HG02973 (cell line): Measurements from ENCODE around the gene ABHD16A.
A peak's percentile ranks its signal among the peaks of the same experiment; 100 is the strongest.
"Not testable (repeated sequence)": the region's sequence is repeated elsewhere in the genome, so short reads cannot be mapped to it uniquely, and the experiment has no call there.

ENCODE experiments used
- ATAC-seq: cut with Tn5 transposase; IDR thresholded peaks from one replicate; pipeline ENCODE4 v1.9.1; 2021; ENCODE audit warnings: moderate library complexity; ENCODE audit not compliant: unreplicated experiment

The ABHD16A gene

DNA sequence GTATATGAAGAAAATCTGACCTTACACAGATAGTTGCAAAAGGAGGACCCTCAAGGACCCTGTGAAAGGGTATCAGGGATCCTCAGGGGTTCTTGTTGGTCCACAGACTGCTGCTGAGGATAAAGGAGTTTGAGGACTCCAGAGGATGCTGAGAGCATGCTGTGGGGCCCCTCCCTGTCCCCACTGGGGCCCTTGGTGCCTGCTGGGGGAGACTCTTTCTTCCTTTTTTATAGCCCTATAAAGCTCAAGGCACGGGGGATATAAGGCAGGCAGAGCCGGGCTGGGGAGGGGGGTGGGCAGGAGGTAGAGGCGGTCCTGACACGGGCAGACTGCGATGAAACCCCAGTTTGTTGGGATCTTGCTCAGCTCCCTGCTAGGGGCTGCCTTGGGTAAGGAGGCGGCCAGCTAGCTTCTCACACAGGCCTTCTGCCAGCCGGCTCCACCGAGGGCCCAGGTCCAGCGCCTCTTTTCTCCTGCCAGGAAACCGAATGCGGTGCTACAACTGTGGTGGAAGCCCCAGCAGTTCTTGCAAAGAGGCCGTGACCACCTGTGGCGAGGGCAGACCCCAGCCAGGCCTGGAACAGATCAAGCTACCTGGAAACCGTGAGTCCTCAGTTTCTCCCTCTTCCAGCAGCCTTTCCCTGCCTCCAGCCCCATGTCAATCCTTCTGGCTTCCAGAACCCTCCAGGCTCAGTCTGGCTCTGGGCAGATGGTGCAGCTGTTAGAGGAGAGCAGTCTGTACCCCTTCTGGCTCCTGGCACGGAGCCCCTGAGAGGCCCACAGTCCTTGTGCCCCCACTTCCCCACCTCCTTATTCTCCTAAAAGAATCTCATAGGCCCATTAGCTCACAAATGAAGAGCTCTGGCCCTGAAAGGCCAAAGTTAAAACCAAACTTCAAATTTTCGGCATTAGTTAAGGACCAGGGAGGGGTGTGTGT lies 12.2 kb upstream of the ABHD16A start, which contains the start of gene LY6G6D:
TSS of gene LY6G6D (plus strand) at position 327 of the 937 bp plus-strand sequence. CDS start at position 335, 8 bp downstream.
- no peak for ATAC-seq

DNA sequence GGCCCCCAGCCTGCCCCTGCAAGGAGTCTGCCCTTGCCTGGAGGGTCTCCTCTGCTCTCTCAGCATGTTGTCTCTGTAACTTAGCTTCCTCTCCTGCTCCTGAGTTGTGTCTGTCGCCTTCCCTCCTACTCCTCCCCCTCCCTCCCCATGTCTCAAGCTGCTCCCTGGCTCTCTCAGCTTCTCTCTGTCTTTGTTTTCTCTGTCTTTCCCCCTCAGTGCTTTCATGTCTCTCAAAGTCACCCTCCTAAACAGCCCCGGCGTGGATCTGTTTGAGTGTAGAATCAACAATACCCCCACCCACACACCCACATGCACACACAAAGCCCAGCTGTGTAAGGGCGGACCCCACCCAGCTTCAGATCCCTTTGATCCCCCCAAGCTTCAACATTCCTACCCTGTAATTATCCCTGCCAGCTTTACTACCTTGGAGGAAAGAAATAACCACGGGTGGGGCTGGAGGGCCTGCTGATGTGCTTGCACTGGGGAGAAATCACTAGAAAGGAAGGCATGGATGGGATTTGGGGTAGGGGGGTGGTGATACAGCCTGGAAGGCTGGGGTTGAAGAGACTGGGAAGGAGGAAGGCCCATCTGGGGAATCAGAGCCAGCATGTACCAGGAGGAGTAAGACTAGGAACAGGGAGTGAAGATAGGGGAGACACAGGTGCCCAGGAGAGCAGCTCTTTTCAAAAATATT lies 11.0 kb upstream of the ABHD16A start:
- no peak for ATAC-seq

GRCh38 chr6:31713465-31713864 lies 10.3 kb upstream of the ABHD16A start:
- ATAC-seq = no peak

- ATAC-seq = no peak
These were observed 9.2 kb upstream of the ABHD16A start for GRCh38 chr6:31712296-31712695.

- no peak for ATAC-seq
These were observed 8.1 kb upstream of the ABHD16A start for GRCh38 chr6:31711233-31711632.

DNA sequence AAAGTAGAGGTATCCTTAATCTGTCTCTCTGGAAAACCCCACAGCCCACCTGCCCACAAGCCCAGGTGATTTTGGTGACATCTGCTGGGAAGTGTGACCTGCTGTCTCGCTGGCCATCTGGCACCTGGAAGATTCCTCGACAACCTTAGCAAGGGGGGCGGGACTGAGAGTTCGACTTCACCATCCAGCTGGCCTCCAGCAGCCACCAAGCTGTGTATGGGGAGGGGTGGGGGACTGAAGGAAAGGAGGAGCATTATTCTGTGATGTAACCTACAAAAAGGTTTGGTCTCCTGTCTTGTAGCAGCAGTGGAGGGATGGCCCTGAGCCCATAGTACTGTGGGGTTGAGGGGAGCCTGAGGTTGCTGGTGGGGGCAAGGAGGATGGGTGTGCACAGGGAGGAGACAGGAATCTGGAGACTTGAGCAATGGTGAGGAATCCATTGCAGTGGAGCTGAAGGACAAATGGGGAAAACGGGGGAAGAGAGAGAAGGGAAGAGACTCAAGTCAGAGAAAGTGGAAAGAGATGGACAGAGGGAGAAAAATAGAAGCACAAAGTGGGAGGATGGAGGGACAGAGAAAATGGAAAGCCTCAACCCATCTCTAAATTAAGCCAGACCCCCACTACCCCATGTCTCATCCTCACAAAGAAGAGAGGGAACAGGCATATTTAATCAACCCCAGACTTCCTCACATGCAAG lies 7.5 kb upstream of the ABHD16A start:
- no peak for ATAC-seq

- not testable (repeated sequence) for ATAC-seq
These were observed 6.0 kb upstream of the ABHD16A start for GRCh38 chr6:31709157-31709556.

GRCh38 chr6:31708224-31708623 lies 5.1 kb upstream of the ABHD16A start:
- ATAC-seq = no peak

- no peak for ATAC-seq
These were observed 4.6 kb upstream of the ABHD16A start for GRCh38 chr6:31707701-31708100.

DNA sequence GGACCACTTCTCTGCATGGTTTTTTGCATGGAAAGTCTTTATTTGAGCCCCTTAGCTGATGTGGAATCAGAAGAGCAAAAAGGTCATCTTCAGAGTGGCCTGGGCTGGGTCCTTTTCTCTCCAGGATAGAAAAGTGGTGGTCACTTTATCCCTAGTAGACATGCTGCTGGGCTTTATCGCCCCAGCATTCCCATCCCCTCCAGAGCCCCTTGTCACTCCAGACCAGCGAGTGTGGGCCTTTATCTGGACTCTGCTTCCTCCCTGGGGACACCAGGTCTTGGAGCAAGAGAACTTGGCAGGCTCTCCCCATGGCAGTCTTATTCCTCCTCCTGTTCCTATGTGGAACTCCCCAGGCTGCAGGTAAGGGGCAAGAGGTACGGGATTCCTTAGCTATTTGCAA lies 3.5 kb upstream of the ABHD16A start, which contains the start of gene LY6G6F:
TSS of gene LY6G6F (plus strand) at position 268 of the 400 bp plus-strand sequence. CDS start at position 309, 41 bp downstream.
- ATAC-seq = no peak

DNA sequence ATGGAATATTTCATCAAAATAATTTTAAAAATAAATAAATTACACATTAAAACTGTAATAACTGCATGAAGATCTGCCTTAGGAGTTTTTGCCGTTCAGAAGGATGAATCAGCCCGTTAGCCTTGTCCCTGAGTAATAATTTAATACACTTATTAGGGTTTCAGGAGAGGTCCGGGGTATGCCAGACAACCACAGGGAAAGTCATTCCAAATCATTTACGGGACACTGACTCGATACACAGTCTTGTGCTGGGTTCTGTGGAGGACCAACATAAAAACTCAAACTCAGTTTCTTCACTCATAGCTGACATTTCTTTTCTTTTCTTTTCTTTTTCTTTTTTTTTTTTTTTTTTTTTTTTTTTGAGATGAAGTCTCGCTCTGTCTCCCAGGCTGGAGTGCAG lies 2.8 kb upstream of the ABHD16A start:
- no peak for ATAC-seq

DNA sequence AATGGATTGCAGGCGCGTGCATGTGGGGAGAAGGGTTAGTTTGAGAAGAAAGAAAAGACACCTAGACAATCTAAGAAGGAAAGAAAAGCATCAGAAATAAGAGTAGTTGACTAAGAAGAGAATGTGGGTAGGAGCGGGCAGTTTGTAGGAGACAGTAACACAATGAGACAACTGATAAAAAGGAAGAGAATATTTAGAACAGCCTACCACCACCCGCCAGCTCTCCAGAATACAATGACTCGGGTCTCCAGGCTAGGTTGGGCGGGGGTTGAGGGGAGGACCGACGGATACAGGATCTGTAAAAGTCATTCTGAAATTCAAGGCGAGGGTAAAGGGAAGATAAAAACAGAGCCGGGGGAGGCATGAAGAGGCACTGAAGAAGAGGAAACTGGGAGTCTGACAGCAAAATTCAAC lies 712 bp downstream of the ABHD16A start:
- peak; percentile 4 for ATAC-seq

GRCh38 chr6:31701666-31702404 lies 1.3 kb downstream of the ABHD16A start:
- no peak for ATAC-seq

DNA sequence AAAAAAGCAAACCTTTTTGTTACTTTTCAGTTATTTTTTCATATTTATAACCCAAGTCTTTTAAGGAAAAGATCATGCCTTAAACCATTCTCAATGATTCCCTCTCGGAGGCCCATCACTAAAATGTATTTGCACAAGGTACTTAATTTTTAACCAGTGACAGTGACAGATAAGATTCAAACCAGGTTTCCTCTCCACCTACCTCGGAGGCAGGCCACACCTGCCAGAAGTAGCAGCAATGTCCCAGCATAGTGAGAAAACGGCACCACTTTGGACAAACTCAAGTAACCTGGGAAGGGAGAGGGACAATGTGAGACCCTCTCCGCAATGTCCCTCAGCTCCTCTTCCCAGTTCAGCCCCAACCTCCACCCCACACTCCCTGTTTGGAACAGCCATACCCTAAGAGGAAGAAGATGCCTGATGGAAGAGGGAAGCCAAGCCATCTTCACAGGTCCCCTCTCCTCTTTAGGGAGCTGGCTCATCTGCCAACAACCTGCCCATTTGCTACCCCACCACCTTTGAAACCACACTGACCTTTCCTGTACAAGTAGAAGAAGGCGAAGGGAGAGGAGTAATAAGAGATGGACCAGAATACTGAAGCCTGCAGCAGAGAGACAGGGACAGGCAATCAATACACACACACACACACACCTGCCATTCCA lies 2.3 kb downstream of the ABHD16A start:
- ATAC-seq = no peak

GRCh38 chr6:31697555-31697954 lies 5.6 kb downstream of the ABHD16A start:
- no peak for ATAC-seq

DNA sequence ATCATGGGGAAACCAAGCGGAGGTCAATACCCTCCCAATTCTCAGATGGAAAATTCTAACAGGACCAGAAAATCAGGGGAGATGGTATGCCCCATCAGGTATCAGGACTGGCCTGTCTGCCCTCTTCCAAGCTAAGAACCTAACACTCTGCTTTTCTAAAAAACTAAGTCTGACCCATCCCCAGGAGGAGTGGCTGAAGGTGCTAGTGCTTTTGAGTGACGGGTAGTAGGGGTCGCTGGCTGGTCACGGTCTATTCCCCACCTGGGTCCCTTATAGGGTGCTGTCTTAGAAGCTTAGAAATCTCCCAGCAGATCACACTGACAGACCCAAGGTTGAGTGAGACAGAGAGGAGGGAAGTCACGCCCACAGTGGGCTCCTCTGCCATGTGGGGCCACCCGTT lies 9.6 kb downstream of the ABHD16A start:
- no peak for ATAC-seq

DNA sequence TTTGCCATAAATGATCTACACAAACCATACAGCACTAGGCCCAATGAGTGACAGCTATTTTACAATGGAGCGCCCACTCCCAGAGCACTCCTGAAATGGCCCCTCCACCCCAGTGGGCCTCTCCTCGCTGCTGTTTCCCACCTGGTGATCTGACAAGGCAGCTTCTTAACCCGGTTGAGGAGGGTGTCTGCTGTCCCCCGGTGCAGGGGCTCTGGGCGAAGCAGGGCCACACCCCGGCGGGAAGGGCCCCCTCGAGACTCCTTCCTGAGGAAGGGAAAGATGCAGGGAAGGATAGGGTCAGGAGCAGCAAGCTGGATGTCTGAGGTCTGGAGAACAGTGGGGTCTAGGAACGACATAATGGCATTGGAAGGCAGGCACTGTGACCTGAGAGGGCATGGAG lies 10.2 kb downstream of the ABHD16A start:
- no peak for ATAC-seq

DNA sequence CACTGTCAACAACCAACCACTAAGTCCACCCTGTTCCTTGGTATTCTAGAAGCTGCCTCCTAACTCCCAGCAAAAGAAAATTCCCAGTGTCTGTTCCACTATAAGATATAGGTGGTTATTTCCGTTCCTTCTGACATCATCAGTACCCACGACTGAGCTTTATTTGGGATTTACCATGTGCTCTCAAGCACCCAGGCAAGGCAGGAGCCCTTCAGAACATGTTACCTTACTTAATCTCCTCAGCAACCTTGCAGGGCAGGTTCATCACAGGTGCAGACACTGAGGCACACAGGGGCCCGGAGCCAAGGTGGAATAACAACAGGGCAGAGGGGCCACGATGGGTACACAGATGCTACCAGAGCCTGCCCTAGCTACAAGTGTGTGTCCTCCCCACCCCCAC lies 10.8 kb downstream of the ABHD16A start:
- ATAC-seq = no peak

DNA sequence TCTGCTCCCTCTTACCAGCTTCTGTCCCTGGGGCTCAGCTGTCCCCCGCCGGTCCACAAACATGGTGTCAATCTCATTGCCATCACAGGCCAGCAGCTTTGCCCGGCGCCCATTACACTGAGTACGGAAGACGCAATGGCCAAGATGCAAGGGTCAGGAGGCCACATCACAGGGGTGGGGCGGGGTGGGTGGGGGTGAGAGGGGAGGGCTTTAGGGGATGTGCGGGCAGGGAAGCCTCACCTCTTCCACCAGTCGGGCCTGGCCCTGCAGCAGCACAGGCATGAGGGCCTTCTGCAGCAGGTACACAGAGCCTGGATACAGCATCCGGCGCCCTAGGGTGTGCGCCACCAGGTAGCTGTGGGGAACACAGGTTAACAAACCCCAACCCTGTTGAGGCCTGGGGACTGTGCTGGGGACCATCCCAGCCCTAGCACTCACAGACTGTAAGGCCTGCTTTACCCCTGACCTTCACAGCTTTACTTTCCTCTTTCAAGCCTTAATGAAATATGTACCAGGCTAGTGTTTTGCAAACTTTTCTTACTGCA lies 11.5 kb downstream of the ABHD16A start:
- ATAC-seq = no peak

DNA sequence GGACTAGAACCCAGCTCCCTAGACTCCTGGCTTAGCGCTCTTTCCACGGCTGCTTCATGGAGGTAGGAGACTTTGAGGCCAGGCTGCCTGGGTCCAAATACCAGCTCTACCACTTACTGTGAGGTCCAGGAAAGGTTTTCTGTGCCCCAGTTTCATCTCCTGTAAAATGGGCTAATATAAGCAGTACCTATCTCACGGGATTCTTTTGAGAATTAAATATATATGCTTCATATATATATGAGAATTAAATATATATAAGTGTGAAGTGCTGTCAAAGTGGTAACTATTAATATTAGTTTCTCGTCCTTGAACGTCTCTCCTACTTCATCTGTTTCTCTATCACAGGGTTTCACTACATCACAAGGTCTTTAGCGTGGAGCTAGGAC lies 12.1 kb downstream of the ABHD16A start:
- no peak for ATAC-seq
